Measurements from ENCODE around the gene TRIAP1. TPM values are rescaled to one million over a fixed set of nuclear protein-coding genes. Genes with fewer than 3 reads are reported as not detected.

The TRIAP1 gene
- polyA plus RNA-seq, 1 of the 3 experiments (the other 2 are of a cell fraction), result 34.1 TPM

DNA sequence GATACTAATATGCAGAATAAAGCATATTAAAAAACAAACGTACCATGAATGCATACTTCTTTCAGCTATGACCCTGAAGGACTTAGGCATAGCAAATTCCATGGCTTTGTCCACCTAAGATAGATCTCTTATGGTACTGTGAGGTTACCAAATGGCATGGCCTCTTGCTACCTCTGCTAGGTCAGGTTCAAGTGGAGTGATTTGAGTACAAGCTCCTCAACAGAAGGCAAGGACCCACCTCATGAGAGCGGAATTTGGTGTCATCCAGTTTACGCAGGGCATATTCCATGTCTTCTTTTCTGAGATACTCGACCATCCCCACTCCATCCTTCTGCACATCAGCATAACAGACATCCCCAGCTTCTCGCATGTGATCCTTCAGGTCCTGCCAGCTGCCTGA lies 17.5 kb upstream of the TRIAP1 start:
- H3K9me2 ChIP-seq, result no peaks in the 10 kb centered on the region
- ChIA-PET POLR2A (interaction anchor here (1.2 kb wide), 1 partner anchor 27 kb away, joined by 3 read pairs; no protein-coding TSS in a partner anchor), CTCF (interaction anchor here (1.2 to 1.4 kb wide), 3 partner anchors 11 to 97 kb away, joined by 3 to 7 read pairs (median 4); no protein-coding TSS in a partner anchor)
- H3K4me2 ChIP-seq, result no peak overlapping the region
- no peaks in the 10 kb centered on the region for H3K27me3 ChIP-seq (ENCODE audit: insufficient read depth)
- peaks cover 64 to 69% of the 10 kb centered on the region in 2 experiments for H3K36me3 ChIP-seq (replicated peaks in 1 of 2; ENCODE audit: control insufficient read depth in 1 of 2, insufficient read depth in 2 of 2, low read length in 1 of 2)
- 91% methylated on average over 5 of the region's 5 CpGs for WGBS (ENCODE audit: low lambda C conversion rate)
- no peak overlapping the region for H3K27ac ChIP-seq (ENCODE audit: low read depth in 2 of 2, low read length in 1 of 2)
- no peak for DNase-seq
- H3K4me3 ChIP-seq (ENCODE audit: low read depth in 2 of 2, low read length in 1 of 2), result no peak overlapping the region
- peaks cover 37% of the 10 kb centered on the region for H3F3A ChIP-seq (replicated peaks; ENCODE audit: insufficient read depth)
- peaks cover 0 to 5% of the 10 kb centered on the region in 2 experiments; a peak in 1 of 4 replicates for H3K4me1 ChIP-seq (ENCODE audit: control insufficient read depth in 1 of 2, insufficient read depth in 2 of 2, low read depth in 1 of 2, low read length in 1 of 2)
- H3K9ac ChIP-seq, result no peak overlapping the region
- no peak overlapping the region for H2AFZ ChIP-seq (ENCODE audit: low read depth)
- H3K9me3 ChIP-seq, result no peaks in the 10 kb centered on the region
- peaks cover 49% of the 10 kb centered on the region for H4K20me1 ChIP-seq (ENCODE audit: insufficient read depth)
- TF ChIP-seq EZH2phosphoT487 (IDR thresholded peaks at IDR 0.05; ENCODE audit: borderline replicate concordance, low read depth) (no peak), NFIC (IDR thresholded peaks at IDR 0.05; ENCODE audit: borderline replicate concordance) (no peak)
- peaks cover 64% of the 10 kb centered on the region for H3K79me2 ChIP-seq (ENCODE audit: insufficient read depth)

DNA sequence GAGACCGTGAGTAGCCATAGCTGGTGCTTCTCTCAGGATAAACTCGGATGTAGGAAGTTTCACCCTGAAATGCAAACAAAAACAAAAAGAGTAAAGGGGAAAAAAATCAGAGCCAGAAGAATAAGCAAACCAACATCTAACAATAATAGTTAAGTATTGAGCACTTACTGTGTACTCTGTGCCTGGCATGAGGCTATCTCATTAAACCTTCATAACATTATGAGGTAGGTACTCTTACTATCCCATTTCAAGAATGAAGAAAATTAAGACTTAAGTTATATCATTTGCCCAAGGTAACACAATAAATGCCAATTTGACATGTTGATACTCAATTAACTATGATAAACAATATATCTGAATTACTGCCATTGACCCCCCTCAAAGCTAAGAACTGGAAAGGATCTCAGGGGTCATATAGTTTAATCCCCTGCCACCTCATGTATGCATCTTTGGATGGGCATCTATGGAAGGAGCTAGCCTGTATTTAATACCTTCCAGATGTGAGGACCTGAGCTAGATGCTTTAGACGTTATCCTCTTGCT lies 16.0 kb upstream of the TRIAP1 start:
- no peak for DNase-seq
- no peak for TF ChIP-seq TAF1 (IDR thresholded peaks at IDR 0.05; ENCODE audit: borderline replicate concordance, low read depth, low read length)
- TF ChIP-seq JUND (IDR thresholded peaks at IDR 0.05), result no peak
- no peak for TF ChIP-seq GATA2 (CRISPR knock-in tag; IDR thresholded peaks at IDR 0.05)
- no peak for TF ChIP-seq RFX5 (IDR thresholded peaks at IDR 0.05; ENCODE audit: low read length)
- no peak for TF ChIP-seq FOSL2 (IDR thresholded peaks at IDR 0.05; ENCODE audit: borderline replicate concordance, low read depth)
- no peak for TF ChIP-seq RCOR1 (IDR thresholded peaks at IDR 0.05; ENCODE audit: low read length)
- no peak overlapping the region for H3K4me2 ChIP-seq
- no peaks in the 10 kb centered on the region for H3K27me3 ChIP-seq (ENCODE audit: insufficient read depth)
- peaks cover 69 to 82% of the 10 kb centered on the region in 2 experiments for H3K36me3 ChIP-seq (replicated peaks in 1 of 2; ENCODE audit: control insufficient read depth in 1 of 2, insufficient read depth in 2 of 2, low read length in 1 of 2)
- no peak overlapping the region for H3K4me3 ChIP-seq (ENCODE audit: low read depth in 2 of 2, low read length in 1 of 2)
- no peaks in the 10 kb centered on the region for H3K9me3 ChIP-seq
- ChIA-PET CTCF (interaction anchor here (1.0 to 1.4 kb wide), 2 partner anchors 9 to 22 kb away, joined by 4 read pairs; no protein-coding TSS in a partner anchor), POLR2A (no interaction called here)
- peaks cover 48% of the 10 kb centered on the region for H3K79me2 ChIP-seq (ENCODE audit: insufficient read depth)
- H3K27ac ChIP-seq (ENCODE audit: low read depth in 2 of 2, low read length in 1 of 2), result no peak overlapping the region
- no peaks in the 10 kb centered on the region for H3K4me1 ChIP-seq (ENCODE audit: control insufficient read depth in 1 of 2, insufficient read depth in 2 of 2, low read depth in 1 of 2, low read length in 1 of 2)
- WGBS (ENCODE audit: low lambda C conversion rate), result 86% methylated on average over 3 of the region's 3 CpGs
- no peak overlapping the region for H2AFZ ChIP-seq (ENCODE audit: low read depth)
- no peak overlapping the region for H3K9ac ChIP-seq
- H3F3A ChIP-seq (replicated peaks; ENCODE audit: insufficient read depth), result peaks cover 41% of the 10 kb centered on the region
- H4K20me1 ChIP-seq (ENCODE audit: insufficient read depth), result peaks cover 33% of the 10 kb centered on the region
- H3K9me2 ChIP-seq, result no peaks in the 10 kb centered on the region

GRCh38 chr12:120460157-120460556 lies 14.0 kb upstream of the TRIAP1 start:
- Histone ChIP-seq H3K79me2 (ENCODE audit: insufficient read depth) (peaks cover 31% of the 10 kb centered on the region), H4K20me1 (ENCODE audit: insufficient read depth) (peaks cover 23% of the 10 kb centered on the region), H3F3A (replicated peaks; ENCODE audit: insufficient read depth) (peaks cover 47% of the 10 kb centered on the region), H3K9me3 (no peaks in the 10 kb centered on the region), H3K4me3 (ENCODE audit: low read depth in 2 of 2, low read length in 1 of 2) (no peak overlapping the region), H3K4me1 (ENCODE audit: control insufficient read depth in 1 of 2, insufficient read depth in 2 of 2, low read depth in 1 of 2, low read length in 1 of 2) (no peaks in the 10 kb centered on the region), H3K9ac (no peak overlapping the region), H3K27ac (ENCODE audit: low read depth in 2 of 2, low read length in 1 of 2) (no peak overlapping the region), H2AFZ (ENCODE audit: low read depth) (no peak overlapping the region), H3K27me3 (ENCODE audit: insufficient read depth) (no peaks in the 10 kb centered on the region), H3K36me3 (replicated peaks in 1 of 2; ENCODE audit: control insufficient read depth in 1 of 2, insufficient read depth in 2 of 2, low read length in 1 of 2) (peaks cover 75 to 78% of the 10 kb centered on the region in 2 experiments), H3K9me2 (no peaks in the 10 kb centered on the region), H3K4me2 (no peak overlapping the region)
- ChIA-PET POLR2A (no interaction called here), CTCF (interaction anchor here (5.5 kb wide), 1 partner anchor 8 kb away, joined by 52 read pairs; the partner anchor contains the start of gene SRSF9)
- DNase-seq, result no peak
- 92% methylated on average over 3 of the region's 3 CpGs for WGBS (ENCODE audit: low lambda C conversion rate)
- TF ChIP-seq FOXJ3 (CRISPR knock-in tag; IDR thresholded peaks at IDR 0.05) (no peak), CHD2 (IDR thresholded peaks at IDR 0.05; ENCODE audit: low read length, partially characterized antibody) (no peak), FOXM1 (IDR thresholded peaks at IDR 0.05; ENCODE audit: low read depth) (no peak), USF2 (IDR thresholded peaks at IDR 0.05; ENCODE audit: borderline replicate concordance, low read depth, low read length) (no peak), TCF12 (IDR thresholded peaks at IDR 0.05) (no peak)
